Measurements from ENCODE around the gene SRSF8. TPM values are rescaled to one million over a fixed set of nuclear protein-coding genes. Genes with fewer than 3 reads are reported as not detected.

The SRSF8 gene
- total RNA-seq, 1 experiment from 2014 or later = 48.5 TPM

- TF ChIP-seq CTCF (IDR thresholded peaks at IDR 0.05; ENCODE audit: unreplicated experiment) = no peak
- intact Hi-C loops (cut with micrococcal nuclease) = no loop called here
- Mint-ChIP-seq H3K27ac (ENCODE audit: low read depth, unreplicated experiment) (no peak overlapping the region), H3K4me3 (ENCODE audit: unreplicated experiment) (no peak overlapping the region), H3K27me3 (ENCODE audit: insufficient read depth, unreplicated experiment) (no peaks in the 10 kb centered on the region), H3K4me1 (ENCODE audit: insufficient read depth, unreplicated experiment) (peaks cover 15% of the 10 kb centered on the region), H3K9me3 (ENCODE audit: unreplicated experiment) (no peaks in the 10 kb centered on the region), H3K36me3 (ENCODE audit: insufficient read depth, unreplicated experiment) (no peaks in the 10 kb centered on the region)
- DNase-seq (ENCODE audit: unreplicated experiment) = peak; percentile 79
- POLR2A ChIA-PET = interaction anchor here (0.7 to 3.8 kb wide), 15 partner anchors 9 to 147 kb away, joined by 3 to 49 read pairs (median 6); partner anchors contain the start of genes CWC15, KDM4D, SESN3 and SRSF8
- CTCF ChIA-PET = interaction anchor here (0.7 to 3.3 kb wide), 9 partner anchors 9 to 613 kb away, joined by 3 to 13 read pairs (median 4); partner anchors contain the start of gene SRSF8
- no TSS peak for BruUV-seq (replicated peaks)
These were observed 17.8 kb downstream of the SRSF8 start for GRCh38 chr11:95084509-95084908.

- POLR2A ChIA-PET = interaction anchor here (0.7 to 3.8 kb wide), 13 partner anchors 8 to 146 kb away, joined by 3 to 49 read pairs (median 8); partner anchors contain the start of genes CWC15, KDM4D, SESN3 and SRSF8
- H3K4me3 Mint-ChIP-seq (ENCODE audit: unreplicated experiment) = no peak overlapping the region
- CTCF ChIA-PET = interaction anchor here (0.6 to 3.3 kb wide), 12 partner anchors 8 to 630 kb away, joined by 3 to 13 read pairs (median 4); partner anchors contain the start of gene SRSF8
- no peaks in the 10 kb centered on the region for H3K27me3 Mint-ChIP-seq (ENCODE audit: insufficient read depth, unreplicated experiment)
- DNase-seq (ENCODE audit: unreplicated experiment) = no peak
- no peaks in the 10 kb centered on the region for H3K36me3 Mint-ChIP-seq (ENCODE audit: insufficient read depth, unreplicated experiment)
- BruUV-seq (replicated peaks) = no TSS peak
- TF ChIP-seq CTCF (IDR thresholded peaks at IDR 0.05; ENCODE audit: unreplicated experiment) = no peak
- H3K27ac Mint-ChIP-seq (ENCODE audit: low read depth, unreplicated experiment) = no peak overlapping the region
- H3K9me3 Mint-ChIP-seq (ENCODE audit: unreplicated experiment) = no peaks in the 10 kb centered on the region
- intact Hi-C loops (cut with micrococcal nuclease) = no loop called here
- H3K4me1 Mint-ChIP-seq (ENCODE audit: insufficient read depth, unreplicated experiment) = peaks cover 16% of the 10 kb centered on the region
These were observed 18.5 kb downstream of the SRSF8 start for GRCh38 chr11:95085117-95085816.

GRCh38 chr11:95086151-95086550 is 19.4 kb downstream of the SRSF8 start:
- intact Hi-C loops (cut with micrococcal nuclease) = no loop called here
- BruUV-seq (replicated peaks) = no TSS peak
- ChIA-PET CTCF (interaction anchor here (1.3 to 1.4 kb wide), 3 partner anchors 12 to 65 kb away, joined by 3 to 4 read pairs (median 3); partner anchors contain the start of gene SRSF8), POLR2A (interaction anchor here (0.6 to 3.8 kb wide), 6 partner anchors 10 to 127 kb away, joined by 3 to 49 read pairs (median 28); partner anchors contain the start of genes CWC15, KDM4D and SRSF8)
- Mint-ChIP-seq H3K4me3 (ENCODE audit: unreplicated experiment) (no peak overlapping the region), H3K27ac (ENCODE audit: low read depth, unreplicated experiment) (no peak overlapping the region), H3K36me3 (ENCODE audit: insufficient read depth, unreplicated experiment) (no peaks in the 10 kb centered on the region), H3K4me1 (ENCODE audit: insufficient read depth, unreplicated experiment) (peaks cover 22% of the 10 kb centered on the region), H3K27me3 (ENCODE audit: insufficient read depth, unreplicated experiment) (no peaks in the 10 kb centered on the region), H3K9me3 (ENCODE audit: unreplicated experiment) (no peaks in the 10 kb centered on the region)
- no peak for TF ChIP-seq CTCF (IDR thresholded peaks at IDR 0.05; ENCODE audit: unreplicated experiment)
- DNase-seq (ENCODE audit: unreplicated experiment) = no peak

GRCh38 chr11:95086836-95087570 is 20.3 kb downstream of the SRSF8 start:
- TF ChIP-seq CTCF (IDR thresholded peaks at IDR 0.05; ENCODE audit: unreplicated experiment) = no peak
- intact Hi-C loops (cut with micrococcal nuclease) = no loop called here
- H3K27ac Mint-ChIP-seq (ENCODE audit: low read depth, unreplicated experiment) = no peak overlapping the region
- H3K4me1 Mint-ChIP-seq (ENCODE audit: insufficient read depth, unreplicated experiment) = peaks cover 29% of the 10 kb centered on the region
- ChIA-PET CTCF (interaction anchor here (0.6 to 0.7 kb wide), 2 partner anchors 19 to 43 kb away, joined by 3 read pairs; no protein-coding TSS in a partner anchor), POLR2A (interaction anchor here (1.0 to 10.3 kb wide), 4 partner anchors 11 to 21 kb away, joined by 4 to 108 read pairs (median 23); no protein-coding TSS in a partner anchor)
- no peak overlapping the region for H3K4me3 Mint-ChIP-seq (ENCODE audit: unreplicated experiment)
- H3K27me3 Mint-ChIP-seq (ENCODE audit: insufficient read depth, unreplicated experiment) = no peaks in the 10 kb centered on the region
- no TSS peak for BruUV-seq (replicated peaks)
- DNase-seq (ENCODE audit: unreplicated experiment) = no peak
- no peaks in the 10 kb centered on the region for H3K9me3 Mint-ChIP-seq (ENCODE audit: unreplicated experiment)
- no peaks in the 10 kb centered on the region for H3K36me3 Mint-ChIP-seq (ENCODE audit: insufficient read depth, unreplicated experiment)
